ENCODE data around the gene OXLD1. TPM values are rescaled to one million over a fixed set of nuclear protein-coding genes. Genes with fewer than 3 reads are reported as not detected.
A peak's percentile ranks its signal among the peaks of the same experiment; 100 is the strongest.
"Not testable (repeated sequence)": the region's sequence is repeated elsewhere in the genome, so short reads cannot be mapped to it uniquely, and the experiment has no call there.

OXLD1 gene
- total RNA-seq, 4 donors from 2014 or later: 3.2 to 56.1 (median 20.3) TPM

- H3K27me3 ChIP-seq; H3K27ac ChIP-seq; H3K36me3 ChIP-seq; DNase-seq; intact Hi-C loops (cut with DNase I; ENCODE audit: low total_unique reads); H3K9me3 ChIP-seq; H3K4me1 ChIP-seq; H3K4me3 ChIP-seq: not testable (repeated sequence)
- peak; percentile 26 to 59 (median 48) for TF ChIP-seq CTCF (IDR thresholded peaks at IDR 0.05)
Observed at GRCh38 chr17:81675515-81676221, 9.3 kb upstream of the OXLD1 start.

GRCh38 chr17:81673561-81674258 lies 7.3 kb upstream of the OXLD1 start:
- no peaks in the 10 kb centered on the region for H3K36me3 ChIP-seq

GRCh38 chr17:81672954-81673353 lies 6.5 kb upstream of the OXLD1 start:
- H3K27me3 ChIP-seq: no peaks in the 10 kb centered on the region
- no peaks in the 10 kb centered on the region for H3K9me3 ChIP-seq
- no peak overlapping the region for H3K27ac ChIP-seq
- H3K36me3 ChIP-seq: no peaks in the 10 kb centered on the region
- TF ChIP-seq POLR2A (IDR thresholded peaks at IDR 0.05): no peak
- TF ChIP-seq CTCF (IDR thresholded peaks at IDR 0.05): no peak
- no peak overlapping the region for H3K4me3 ChIP-seq
- peaks cover 0 to 1% of the 10 kb centered on the region in 2 donors for H3K4me1 ChIP-seq
- intact Hi-C loops (cut with DNase I; ENCODE audit: low total_unique reads): no loop called here
- no peak for DNase-seq

More at GRCh38 chr17:81673561-81674258, 7.3 kb upstream of the OXLD1 start:
- H3K27ac ChIP-seq: no peak overlapping the region
- TF ChIP-seq CTCF (IDR thresholded peaks at IDR 0.05) (no peak), POLR2A (IDR thresholded peaks at IDR 0.05) (no peak)
- no peaks in the 10 kb centered on the region for H3K4me1 ChIP-seq
- H3K27me3 ChIP-seq: no peaks in the 10 kb centered on the region
- no peaks in the 10 kb centered on the region for H3K9me3 ChIP-seq
- no peak for DNase-seq
- no peak overlapping the region for H3K4me3 ChIP-seq
- intact Hi-C loops (cut with DNase I; ENCODE audit: low total_unique reads): no loop called here

GRCh38 chr17:81672504-81672903 lies 6.1 kb upstream of the OXLD1 start:
- Histone ChIP-seq H3K4me3 (no peak overlapping the region), H3K36me3 (no peaks in the 10 kb centered on the region)

More at GRCh38 chr17:81672504-81672903, 6.1 kb upstream of the OXLD1 start:
- intact Hi-C loops (cut with DNase I; ENCODE audit: low total_unique reads): no loop called here
- no peaks in the 10 kb centered on the region for H3K27me3 ChIP-seq
- TF ChIP-seq CTCF (IDR thresholded peaks at IDR 0.05) (no peak), POLR2A (IDR thresholded peaks at IDR 0.05) (no peak)
- H3K4me1 ChIP-seq: peaks cover 0 to 6% of the 10 kb centered on the region in 2 donors
- H3K27ac ChIP-seq: no peak overlapping the region
- DNase-seq: no peak
- H3K9me3 ChIP-seq: no peaks in the 10 kb centered on the region

Data from uterus (tissue), 4 donors.